ENCODE results near the gene SECTM1. TPM values are rescaled to one million over a fixed set of nuclear protein-coding genes. Genes with fewer than 3 reads are reported as not detected.
A peak's percentile ranks its signal among the peaks of the same experiment; 100 is the strongest.
"Not testable (repeated sequence)": the region's sequence is repeated elsewhere in the genome, so short reads cannot be mapped to it uniquely, and the experiment has no call there.

The SECTM1 gene
- total RNA-seq = not detected in 2 replicates
- long read RNA-seq = 0 reads

GRCh38 chr17:82333279-82334171 lies at the start of gene SECTM1:
TSS of gene SECTM1 (minus strand) at chr17:82333766. CDS start at chr17:82327240, 6,526 bp downstream.
- peaks cover 15% of the 10 kb centered on the region for H3K4me1 Mint-ChIP-seq
- H3K9me3 Mint-ChIP-seq = no peaks in the 10 kb centered on the region
- no peaks in the 10 kb centered on the region for H3K36me3 Mint-ChIP-seq (ENCODE audit: low read depth)
- DNase-seq (ENCODE audit: low read depth, low spot score) = no peak
- peaks cover 83% of the 10 kb centered on the region for H3K27me3 Mint-ChIP-seq (ENCODE audit: low read depth)
- H3K4me3 Mint-ChIP-seq = peak within 1 kb of the TSS; percentile 71
- TF ChIP-seq, protein P1, sequence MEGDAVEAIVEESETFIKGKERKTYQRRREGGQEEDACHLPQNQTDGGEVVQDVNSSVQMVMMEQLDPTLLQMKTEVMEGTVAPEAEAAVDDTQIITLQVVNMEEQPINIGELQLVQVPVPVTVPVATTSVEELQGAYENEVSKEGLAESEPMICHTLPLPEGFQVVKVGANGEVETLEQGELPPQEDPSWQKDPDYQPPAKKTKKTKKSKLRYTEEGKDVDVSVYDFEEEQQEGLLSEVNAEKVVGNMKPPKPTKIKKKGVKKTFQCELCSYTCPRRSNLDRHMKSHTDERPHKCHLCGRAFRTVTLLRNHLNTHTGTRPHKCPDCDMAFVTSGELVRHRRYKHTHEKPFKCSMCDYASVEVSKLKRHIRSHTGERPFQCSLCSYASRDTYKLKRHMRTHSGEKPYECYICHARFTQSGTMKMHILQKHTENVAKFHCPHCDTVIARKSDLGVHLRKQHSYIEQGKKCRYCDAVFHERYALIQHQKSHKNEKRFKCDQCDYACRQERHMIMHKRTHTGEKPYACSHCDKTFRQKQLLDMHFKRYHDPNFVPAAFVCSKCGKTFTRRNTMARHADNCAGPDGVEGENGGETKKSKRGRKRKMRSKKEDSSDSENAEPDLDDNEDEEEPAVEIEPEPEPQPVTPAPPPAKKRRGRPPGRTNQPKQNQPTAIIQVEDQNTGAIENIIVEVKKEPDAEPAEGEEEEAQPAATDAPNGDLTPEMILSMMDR (conservative IDR thresholded peaks at IDR 0.05) = no peak
- H3K27ac Mint-ChIP-seq (ENCODE audit: unreplicated experiment) = no peak within 1 kb of the TSS

DNA sequence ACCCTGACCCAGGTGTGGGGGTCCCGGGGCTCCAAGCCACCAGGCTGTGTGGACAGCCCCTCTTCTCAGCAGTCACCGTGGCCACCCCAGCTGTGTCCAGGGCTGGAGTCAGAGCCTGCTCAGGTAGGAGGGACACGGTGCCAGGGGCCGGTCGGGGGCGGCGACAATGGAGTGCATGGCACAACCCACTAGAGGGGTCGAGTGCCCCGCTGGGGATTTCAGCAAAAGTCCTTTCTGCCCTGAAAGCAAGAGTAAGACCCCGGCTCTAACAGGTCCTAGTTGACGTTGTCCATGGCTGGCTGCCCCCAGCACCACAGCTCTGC lies 49.3 kb upstream of the SECTM1 start:
- H3K36me3 Mint-ChIP-seq (ENCODE audit: low read depth) = no peaks in the 10 kb centered on the region
- no peak overlapping the region for H3K27ac Mint-ChIP-seq (ENCODE audit: unreplicated experiment)
- H3K4me1 Mint-ChIP-seq = peaks cover 5% of the 10 kb centered on the region
- DNase-seq (ENCODE audit: low read depth, low spot score) = no peak
- H3K9me3 Mint-ChIP-seq = no peaks in the 10 kb centered on the region
- H3K4me3 Mint-ChIP-seq = no peak overlapping the region
- H3K27me3 Mint-ChIP-seq (ENCODE audit: low read depth) = peaks cover 17% of the 10 kb centered on the region
- TF ChIP-seq, protein P1 (conservative IDR thresholded peaks at IDR 0.05) = no peak

DNA sequence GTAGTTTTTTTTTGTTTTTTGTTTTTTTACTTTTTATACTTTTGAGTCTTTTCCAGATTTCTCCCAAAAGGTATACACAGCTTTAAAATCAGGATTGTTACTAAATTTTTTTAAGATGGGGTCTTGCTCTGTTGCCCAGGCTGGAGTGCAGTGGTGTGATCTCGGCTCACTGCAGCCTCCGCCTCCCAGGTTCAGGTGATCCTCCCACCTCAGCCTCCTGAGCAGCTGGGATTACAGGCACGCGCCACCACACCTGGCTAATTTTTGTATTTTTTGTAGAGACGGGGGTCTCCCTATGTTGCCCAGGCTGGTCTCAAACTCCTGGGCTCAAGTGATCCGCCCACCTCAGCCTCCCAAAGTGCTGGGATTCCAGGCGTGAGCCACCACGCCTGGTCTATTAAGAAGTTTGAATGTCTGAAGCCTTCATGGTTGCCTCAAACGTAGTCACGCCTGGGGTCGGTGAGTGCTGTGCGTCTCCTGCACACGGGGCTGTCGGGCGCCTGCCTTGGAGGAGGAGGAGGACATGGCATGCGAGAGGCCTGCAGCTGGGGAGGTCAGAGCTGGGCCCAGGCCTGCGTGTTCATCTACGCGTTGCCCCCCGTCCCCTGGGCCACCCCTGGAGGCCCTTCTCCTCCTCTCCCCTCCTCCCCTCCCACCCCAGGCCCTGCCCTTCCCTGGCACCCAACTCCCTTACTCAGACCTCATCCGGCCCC lies 48.8 kb upstream of the SECTM1 start:
- H3K27me3 Mint-ChIP-seq (ENCODE audit: low read depth) = peaks cover 15% of the 10 kb centered on the region
- not testable (repeated sequence) for H3K4me1 Mint-ChIP-seq; H3K4me3 Mint-ChIP-seq; H3K36me3 Mint-ChIP-seq (ENCODE audit: low read depth); DNase-seq (ENCODE audit: low read depth, low spot score); H3K9me3 Mint-ChIP-seq; H3K27ac Mint-ChIP-seq (ENCODE audit: unreplicated experiment)

DNA sequence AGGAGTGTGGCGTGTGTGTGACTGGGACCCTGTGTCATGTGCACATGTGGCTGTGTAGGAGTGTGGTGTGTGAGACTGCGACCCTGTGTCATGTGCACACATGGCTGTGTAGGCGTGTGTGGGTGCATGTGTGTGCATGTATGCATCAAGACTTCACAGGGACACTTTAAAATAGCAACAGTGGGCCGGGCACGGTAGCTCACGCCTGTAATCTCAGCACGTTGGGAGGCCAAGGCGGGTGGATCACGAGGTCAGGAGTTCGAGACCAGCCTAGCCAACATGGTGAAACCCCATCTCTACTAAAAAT lies 48.1 kb upstream of the SECTM1 start:
- H3K27ac Mint-ChIP-seq (ENCODE audit: unreplicated experiment); DNase-seq (ENCODE audit: low read depth, low spot score); H3K9me3 Mint-ChIP-seq; H3K36me3 Mint-ChIP-seq (ENCODE audit: low read depth); H3K4me3 Mint-ChIP-seq; H3K4me1 Mint-ChIP-seq: not testable (repeated sequence)
- peaks cover 15% of the 10 kb centered on the region for H3K27me3 Mint-ChIP-seq (ENCODE audit: low read depth)

GRCh38 chr17:82380860-82381702 lies 47.5 kb upstream of the SECTM1 start:
- Mint-ChIP-seq H3K4me1 (peaks cover 9% of the 10 kb centered on the region), H3K9me3 (no peaks in the 10 kb centered on the region), H3K27me3 (ENCODE audit: low read depth) (peaks cover 15% of the 10 kb centered on the region), H3K4me3 (no peak overlapping the region), H3K36me3 (ENCODE audit: low read depth) (no peaks in the 10 kb centered on the region), H3K27ac (ENCODE audit: unreplicated experiment) (no peak overlapping the region)
- no peak for DNase-seq (ENCODE audit: low read depth, low spot score)
- TF ChIP-seq, protein P1 (conservative IDR thresholded peaks at IDR 0.05) = no peak

DNA sequence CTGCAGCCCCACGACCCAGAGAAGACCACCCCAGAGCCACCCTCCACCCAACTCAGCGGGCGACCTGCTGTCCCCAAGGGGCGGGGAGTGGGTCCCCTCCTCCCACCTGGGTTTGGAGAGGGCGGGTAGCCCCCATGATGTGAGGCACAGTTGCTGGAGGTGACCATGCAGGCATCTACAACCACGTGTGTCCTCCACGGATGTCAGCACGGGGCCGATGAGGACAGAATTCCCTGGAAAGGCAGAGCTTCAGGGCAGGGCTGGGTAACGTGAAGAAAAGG lies 45.1 kb upstream of the SECTM1 start:
- TF ChIP-seq, protein P1 (conservative IDR thresholded peaks at IDR 0.05) = no peak
- Mint-ChIP-seq H3K27me3 (ENCODE audit: low read depth) (peaks cover 15% of the 10 kb centered on the region), H3K36me3 (ENCODE audit: low read depth) (no peaks in the 10 kb centered on the region), H3K4me1 (peaks cover 9% of the 10 kb centered on the region), H3K4me3 (no peak overlapping the region), H3K9me3 (no peaks in the 10 kb centered on the region), H3K27ac (ENCODE audit: unreplicated experiment) (no peak overlapping the region)
- DNase-seq (ENCODE audit: low read depth, low spot score) = no peak
